ENCODE results near the gene RRAS2. TPM values are rescaled to one million over a fixed set of nuclear protein-coding genes. Genes with fewer than 3 reads are reported as not detected.

Gene RRAS2
- total RNA-seq, 2 donors from 2014 or later, result 15.8 to 27.5 TPM

GRCh38 chr11:14336507-14337503, 22.2 kb downstream of the RRAS2 start:
- Histone ChIP-seq H3K4me3 (no peak overlapping the region), H3K27ac (no peak overlapping the region), H3K4me1 (no peaks in the 10 kb centered on the region), H3K9me3 (no peaks in the 10 kb centered on the region), H3K36me3 (replicated peaks in 1 of 2; ENCODE audit: insufficient read depth in 1 of 2, low read depth in 2 of 2) (no peaks in the 10 kb centered on the region), H3K27me3 (no peaks in the 10 kb centered on the region)
- no peak for DNase-seq
- no peak for ATAC-seq
- intact Hi-C loops (cut with DNase I), result no loop called here
- 84 to 95% methylated on average over 2 of the region's 2 CpGs for WGBS, 2 donors
- TF ChIP-seq POLR2A (IDR thresholded peaks at IDR 0.05) (no peak), CTCF (IDR thresholded peaks at IDR 0.05) (no peak)

GRCh38 chr11:14335712-14336111, 23.3 kb downstream of the RRAS2 start:
- H3K4me3 ChIP-seq, result no peak overlapping the region
- H3K4me1 ChIP-seq, result no peaks in the 10 kb centered on the region
- H3K27ac ChIP-seq, result no peak overlapping the region
- ATAC-seq, result no peak
- DNase-seq, result no peak
- intact Hi-C loops (cut with DNase I), result no loop called here
- TF ChIP-seq CTCF (IDR thresholded peaks at IDR 0.05), result no peak
- TF ChIP-seq POLR2A (IDR thresholded peaks at IDR 0.05), result no peak
- H3K36me3 ChIP-seq (replicated peaks in 1 of 2; ENCODE audit: insufficient read depth in 1 of 2, low read depth in 2 of 2), result no peaks in the 10 kb centered on the region
- 79 to 87% methylated on average over 1 of the region's 1 CpG for WGBS, 2 donors
- no peaks in the 10 kb centered on the region for H3K9me3 ChIP-seq
- H3K27me3 ChIP-seq, result no peaks in the 10 kb centered on the region

- Histone ChIP-seq H3K27ac (no peak overlapping the region), H3K27me3 (no peaks in the 10 kb centered on the region), H3K9me3 (no peaks in the 10 kb centered on the region), H3K4me3 (no peak overlapping the region), H3K4me1 (no peaks in the 10 kb centered on the region), H3K36me3 (replicated peaks in 1 of 2; ENCODE audit: insufficient read depth in 1 of 2, low read depth in 2 of 2) (no peaks in the 10 kb centered on the region)
- DNase-seq (no peak), ATAC-seq (no peak)
- 61 to 82% methylated on average over 2 of the region's 2 CpGs for WGBS, 2 donors
- no peak for TF ChIP-seq CTCF (IDR thresholded peaks at IDR 0.05)
- TF ChIP-seq POLR2A (IDR thresholded peaks at IDR 0.05), result no peak
- intact Hi-C loops (cut with DNase I), result no loop called here
Measured at GRCh38 chr11:14334893-14335292, 24.1 kb downstream of the RRAS2 start.

GRCh38 chr11:14334192-14334591, 24.8 kb downstream of the RRAS2 start:
- no peak for TF ChIP-seq CTCF (IDR thresholded peaks at IDR 0.05)
- no peak for TF ChIP-seq POLR2A (IDR thresholded peaks at IDR 0.05)
- H3K9me3 ChIP-seq, result no peaks in the 10 kb centered on the region
- H3K27me3 ChIP-seq, result no peaks in the 10 kb centered on the region
- 27 to 41% methylated on average over 1 of the region's 1 CpG for WGBS, 2 donors
- ATAC-seq (no peak), DNase-seq (no peak)
- H3K27ac ChIP-seq, result no peak overlapping the region
- H3K36me3 ChIP-seq (replicated peaks in 1 of 2; ENCODE audit: insufficient read depth in 1 of 2, low read depth in 2 of 2), result no peaks in the 10 kb centered on the region
- H3K4me3 ChIP-seq, result no peak overlapping the region
- no peaks in the 10 kb centered on the region for H3K4me1 ChIP-seq
- intact Hi-C loops (cut with DNase I), result no loop called here
